ENCODE measurements around the gene RBM10.

- no peak for TF ChIP-seq GATA2 (IDR thresholded peaks at IDR 0.05; ENCODE audit: low read depth, low read length)
- no peak for TF ChIP-seq GATA3 (IDR thresholded peaks at IDR 0.05; ENCODE audit: low read depth, low read length)
These were observed 54.3 kb downstream of the RBM10 start for GRCh38 chrX:47199286-47199685.

Measured in SH-SY5Y (cell line).